Mucosa of descending colon (tissue), 3 donors: ENCODE data around the gene RAB3GAP1. TPM values are rescaled to one million over a fixed set of nuclear protein-coding genes. Genes with fewer than 3 reads are reported as not detected.

Experiments
- ATAC-seq: fragments of 200-7000 bp; cut with Tn5 transposase; one replicate; pipeline ENCODE4 v1.9.1; 2020; ENCODE audit warnings: mild to moderate bottlenecking, moderate library complexity
- DNase-seq, 3 donors: peaks; one replicate each; pipeline ENCODE4 v3.0.0-alpha.2; 2020
- H3K36me3 ChIP-seq: fragments of 200-600 bp; one replicate; pipeline ENCODE4 v1.8.0; 2021; ENCODE audit warnings: low read depth, mild to moderate bottlenecking
- H3K4me1 ChIP-seq: fragments of 200-600 bp; one replicate; pipeline ENCODE4 v1.8.0; 2021; ENCODE audit warnings: low read depth, mild to moderate bottlenecking
- H3K4me3 ChIP-seq: fragments of 200-600 bp; one replicate; pipeline ENCODE4 v1.8.0; 2021; ENCODE audit warnings: mild to moderate bottlenecking
- H3K9me3 ChIP-seq: fragments of 200-600 bp; one replicate; pipeline ENCODE4 v1.8.0; 2021; ENCODE audit warnings: mild to moderate bottlenecking
- intact Hi-C, 2 donors: fragments of 100-400 bp; cut with DNase I in 1 of 2; cut with micrococcal nuclease in 1 of 2; formaldehyde crosslinking; loops; one replicate each; pipeline versions ENCODE4 v1.11.0 to v1.11.1; 2022; cut with DNase I, micrococcal nuclease
- total RNA-seq, 3 donors: library from RNA; stranded (reverse); fragmentation: NEBNext Ultra II Directional in 2 of 3; extraction: Animal tissue kit (Norgen Biotek cat#: 25700) in 2 of 3; gene quantifications; one replicate each; pipeline versions ENCODE4 v1.2.1 to v1.2.4, GENCODE V29; 2021 to 2023
- TF ChIP-seq, protein P1 (sequence below): fragments of 200-600 bp; IDR thresholded peaks from one replicate; pipeline ENCODE4 v1.8.0; 2022; ENCODE audit warnings: antibody characterized with exemption, mild to moderate bottlenecking
- donor health status: DM: no; HTN: no; CAD: no; lungs with moderate emphysema.
- donor health status: DM: no; HTN: no; CAD: no.
- donor health status: DM: no; HTN: yes; CAD: no.

RAB3GAP1 gene
- total RNA-seq, 3 donors from 2014 or later = 37.5 to 60.1 (median 43.0) TPM

DNA sequence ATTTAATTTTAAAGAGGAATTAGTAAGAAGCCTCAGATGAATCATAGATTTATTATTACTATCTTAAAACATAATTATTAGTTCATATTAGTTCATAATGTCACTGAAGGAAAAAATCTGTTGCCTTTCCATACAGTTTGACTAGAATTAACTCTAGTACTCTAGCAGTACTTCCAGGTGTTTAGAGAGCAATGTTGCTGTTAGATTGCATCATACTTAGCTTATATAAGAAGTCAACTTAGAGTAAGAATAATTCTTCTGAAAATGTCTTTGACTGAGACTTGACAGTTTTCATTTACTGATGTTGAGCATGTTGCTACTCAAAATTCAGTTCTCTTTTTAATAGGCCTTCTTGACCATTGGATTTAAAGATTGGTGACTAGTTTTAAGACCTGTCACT lies 4.7 kb downstream of the RAB3GAP1 start:
- H3K36me3 ChIP-seq = no peaks in the 10 kb centered on the region
- no peak for ATAC-seq
- peaks cover 13% of the 10 kb centered on the region for H3K4me1 ChIP-seq
- H3K4me3 ChIP-seq = no peak overlapping the region
- intact Hi-C loops = no loop called here
- DNase-seq = no peak
- TF ChIP-seq, protein P1, sequence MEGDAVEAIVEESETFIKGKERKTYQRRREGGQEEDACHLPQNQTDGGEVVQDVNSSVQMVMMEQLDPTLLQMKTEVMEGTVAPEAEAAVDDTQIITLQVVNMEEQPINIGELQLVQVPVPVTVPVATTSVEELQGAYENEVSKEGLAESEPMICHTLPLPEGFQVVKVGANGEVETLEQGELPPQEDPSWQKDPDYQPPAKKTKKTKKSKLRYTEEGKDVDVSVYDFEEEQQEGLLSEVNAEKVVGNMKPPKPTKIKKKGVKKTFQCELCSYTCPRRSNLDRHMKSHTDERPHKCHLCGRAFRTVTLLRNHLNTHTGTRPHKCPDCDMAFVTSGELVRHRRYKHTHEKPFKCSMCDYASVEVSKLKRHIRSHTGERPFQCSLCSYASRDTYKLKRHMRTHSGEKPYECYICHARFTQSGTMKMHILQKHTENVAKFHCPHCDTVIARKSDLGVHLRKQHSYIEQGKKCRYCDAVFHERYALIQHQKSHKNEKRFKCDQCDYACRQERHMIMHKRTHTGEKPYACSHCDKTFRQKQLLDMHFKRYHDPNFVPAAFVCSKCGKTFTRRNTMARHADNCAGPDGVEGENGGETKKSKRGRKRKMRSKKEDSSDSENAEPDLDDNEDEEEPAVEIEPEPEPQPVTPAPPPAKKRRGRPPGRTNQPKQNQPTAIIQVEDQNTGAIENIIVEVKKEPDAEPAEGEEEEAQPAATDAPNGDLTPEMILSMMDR = no peak
- H3K9me3 ChIP-seq = no peaks in the 10 kb centered on the region

DNA sequence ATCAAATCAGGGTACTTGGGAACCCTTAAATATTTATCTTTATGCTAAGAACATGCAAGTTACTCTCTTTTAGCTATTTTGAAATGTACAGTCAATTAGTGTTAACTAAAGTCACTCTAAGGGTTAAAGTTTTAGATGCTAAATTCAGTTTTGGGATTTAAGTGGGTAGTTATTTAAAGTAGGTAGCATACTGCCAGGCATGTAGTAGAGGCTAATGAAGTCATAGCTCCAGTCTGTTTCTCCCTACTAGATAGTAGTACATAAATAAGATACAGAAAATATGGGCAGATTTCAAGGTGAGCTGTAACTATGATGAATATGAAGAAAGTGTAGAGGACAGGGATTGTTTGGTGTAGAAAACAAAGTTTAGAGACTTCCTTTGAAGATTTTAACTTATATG lies 7.5 kb downstream of the RAB3GAP1 start:
- intact Hi-C loops = no loop called here
- Histone ChIP-seq H3K9me3 (no peaks in the 10 kb centered on the region), H3K4me3 (no peak overlapping the region), H3K4me1 (peaks cover 2% of the 10 kb centered on the region), H3K36me3 (no peaks in the 10 kb centered on the region)
- ATAC-seq (no peak), DNase-seq (no peak)
- TF ChIP-seq, protein P1 = no peak

DNA sequence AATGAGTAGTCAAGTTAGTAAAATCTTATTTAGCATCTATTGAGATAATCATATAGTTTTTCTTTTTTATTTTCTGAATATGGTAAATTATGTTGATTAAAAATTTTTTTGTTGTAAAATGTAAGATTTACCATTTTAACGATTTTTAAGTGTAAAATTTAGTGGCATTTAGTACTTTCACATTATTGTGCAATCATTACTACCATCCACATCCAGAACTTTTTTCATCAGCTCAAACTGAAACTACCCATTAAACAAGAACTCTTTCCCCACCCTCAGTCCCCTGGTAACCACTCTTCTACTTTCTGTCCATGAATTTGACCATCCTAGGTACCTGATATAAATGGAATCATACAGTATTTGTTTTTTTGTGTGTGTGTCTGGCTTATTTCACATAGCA lies 11.1 kb downstream of the RAB3GAP1 start:
- no peaks in the 10 kb centered on the region for H3K4me1 ChIP-seq
- no peak for DNase-seq
- H3K9me3 ChIP-seq = no peaks in the 10 kb centered on the region
- no peak overlapping the region for H3K4me3 ChIP-seq
- intact Hi-C loops = no loop called here
- ATAC-seq = no peak
- no peaks in the 10 kb centered on the region for H3K36me3 ChIP-seq
- TF ChIP-seq, protein P1 = no peak

DNA sequence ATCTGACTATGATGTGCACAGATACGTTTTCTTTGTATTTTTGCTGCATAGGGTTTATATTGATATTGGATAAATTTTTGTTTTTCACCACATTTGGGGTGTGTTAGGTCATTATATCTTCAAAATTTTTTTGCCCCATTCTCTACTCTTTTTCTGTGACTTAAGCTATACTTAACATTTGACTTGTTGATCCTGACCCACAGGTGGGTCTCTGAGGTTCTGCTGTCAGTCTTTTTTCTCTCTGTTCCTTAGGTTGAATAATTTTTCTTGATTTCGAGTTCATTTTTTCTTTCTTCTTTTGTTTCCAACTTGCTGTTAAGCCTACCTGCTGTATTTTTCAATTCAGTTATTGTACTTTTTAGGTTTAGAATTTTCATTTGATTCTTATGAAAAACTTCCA lies 12.1 kb downstream of the RAB3GAP1 start:
- Histone ChIP-seq H3K4me1 (no peaks in the 10 kb centered on the region), H3K36me3 (no peaks in the 10 kb centered on the region), H3K9me3 (no peaks in the 10 kb centered on the region), H3K4me3 (no peak overlapping the region)
- DNase-seq (no peak), ATAC-seq (no peak)
- intact Hi-C loops = no loop called here
- TF ChIP-seq, protein P1 = no peak

DNA sequence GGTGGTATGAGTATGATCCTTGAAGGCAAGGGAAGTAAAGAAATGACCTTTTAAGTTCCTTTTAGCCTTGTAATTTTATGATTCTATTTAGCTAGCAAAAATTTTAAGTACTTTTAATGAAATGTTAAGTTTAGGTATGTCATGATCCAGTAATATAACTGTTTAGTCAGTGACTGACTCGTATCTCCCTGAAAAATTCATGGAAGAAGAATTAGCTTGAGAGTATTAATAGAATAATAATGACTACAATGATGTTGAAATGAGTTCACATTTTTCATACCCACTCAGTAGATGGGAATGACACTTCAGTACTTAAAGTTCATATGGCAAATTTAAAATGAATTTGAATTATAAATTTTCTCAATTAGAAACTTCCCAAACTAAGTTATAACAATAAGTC lies 14.6 kb downstream of the RAB3GAP1 start:
- ATAC-seq (no peak), DNase-seq (no peak)
- intact Hi-C loops = no loop called here
- Histone ChIP-seq H3K4me1 (no peaks in the 10 kb centered on the region), H3K36me3 (no peaks in the 10 kb centered on the region), H3K9me3 (peaks cover 4% of the 10 kb centered on the region), H3K4me3 (no peak overlapping the region)
- TF ChIP-seq, protein P1 = no peak
